ENCODE data around the gene MEGF11. TPM values are rescaled to one million over a fixed set of nuclear protein-coding genes. Genes with fewer than 3 reads are reported as not detected.

MEGF11 gene
- total RNA-seq, 1 experiment from 2014 or later, result not detected

GRCh38 chr15:66078196-66078928, 175.2 kb downstream of the MEGF11 start:
- H3K9me2 ChIP-seq (replicated peaks; ENCODE audit: insufficient read depth, low read length), result no peaks in the 10 kb centered on the region
- H2AFZ ChIP-seq (ENCODE audit: low read length), result no peak overlapping the region
- H3K27me3 ChIP-seq (ENCODE audit: low read length), result no peaks in the 10 kb centered on the region
- no peak overlapping the region for H3K27ac ChIP-seq (ENCODE audit: low read length)
- no peak overlapping the region for H3K4me3 ChIP-seq (ENCODE audit: low read length)
- no peaks in the 10 kb centered on the region for H3K79me2 ChIP-seq (ENCODE audit: low read length)
- no peaks in the 10 kb centered on the region for H4K20me1 ChIP-seq (ENCODE audit: insufficient read depth, low read depth, low read length)
- no peaks in the 10 kb centered on the region for H3K36me3 ChIP-seq (ENCODE audit: insufficient read depth, low read length)
- peak; percentile 48 for DNase-seq
- peaks cover 6% of the 10 kb centered on the region for H3K4me1 ChIP-seq (ENCODE audit: low read length)
- no peak overlapping the region for H3K9ac ChIP-seq (ENCODE audit: low read length)
- H3K9me3 ChIP-seq (ENCODE audit: low read length), result no peaks in the 10 kb centered on the region
- peak overlapping the region; percentile 6 for H3K4me2 ChIP-seq (ENCODE audit: low read depth, low read length, poor library complexity, severe bottlenecking)

- Histone ChIP-seq H3K27ac (ENCODE audit: low read length) (no peak overlapping the region), H3K4me1 (ENCODE audit: low read length) (peaks cover 16% of the 10 kb centered on the region), H3K36me3 (ENCODE audit: insufficient read depth, low read length) (no peaks in the 10 kb centered on the region), H2AFZ (ENCODE audit: low read length) (no peak overlapping the region), H3K9me3 (ENCODE audit: low read length) (no peaks in the 10 kb centered on the region), H3K4me3 (ENCODE audit: low read length) (no peak overlapping the region), H3K9ac (ENCODE audit: low read length) (no peak overlapping the region), H3K4me2 (ENCODE audit: low read depth, low read length, poor library complexity, severe bottlenecking) (no peak overlapping the region), H4K20me1 (ENCODE audit: insufficient read depth, low read depth, low read length) (no peaks in the 10 kb centered on the region), H3K27me3 (ENCODE audit: low read length) (no peaks in the 10 kb centered on the region), H3K9me2 (replicated peaks; ENCODE audit: insufficient read depth, low read length) (no peaks in the 10 kb centered on the region), H3K79me2 (ENCODE audit: low read length) (no peaks in the 10 kb centered on the region)
- DNase-seq, result no peak
Observed at GRCh38 chr15:66077320-66077663, 176.3 kb downstream of the MEGF11 start.

- Histone ChIP-seq H3K4me2 (ENCODE audit: low read depth, low read length, poor library complexity, severe bottlenecking) (no peak overlapping the region), H3K9ac (ENCODE audit: low read length) (no peak overlapping the region), H3K4me1 (ENCODE audit: low read length) (peaks cover 22% of the 10 kb centered on the region), H4K20me1 (ENCODE audit: insufficient read depth, low read depth, low read length) (no peaks in the 10 kb centered on the region), H3K27ac (ENCODE audit: low read length) (no peak overlapping the region), H2AFZ (ENCODE audit: low read length) (no peak overlapping the region), H3K79me2 (ENCODE audit: low read length) (no peaks in the 10 kb centered on the region), H3K36me3 (ENCODE audit: insufficient read depth, low read length) (no peaks in the 10 kb centered on the region), H3K9me3 (ENCODE audit: low read length) (no peaks in the 10 kb centered on the region), H3K4me3 (ENCODE audit: low read length) (no peak overlapping the region), H3K9me2 (replicated peaks; ENCODE audit: insufficient read depth, low read length) (no peaks in the 10 kb centered on the region), H3K27me3 (ENCODE audit: low read length) (no peaks in the 10 kb centered on the region)
- no peak for DNase-seq
Observed at GRCh38 chr15:66076591-66077319, 176.8 kb downstream of the MEGF11 start.

- H2AFZ ChIP-seq (ENCODE audit: low read length), result no peak overlapping the region
- no peak for DNase-seq
- H3K9me2 ChIP-seq (replicated peaks; ENCODE audit: insufficient read depth, low read length), result no peaks in the 10 kb centered on the region
- no peaks in the 10 kb centered on the region for H3K79me2 ChIP-seq (ENCODE audit: low read length)
- H3K4me2 ChIP-seq (ENCODE audit: low read depth, low read length, poor library complexity, severe bottlenecking), result no peak overlapping the region
- H3K9ac ChIP-seq (ENCODE audit: low read length), result no peak overlapping the region
- H3K36me3 ChIP-seq (ENCODE audit: insufficient read depth, low read length), result no peaks in the 10 kb centered on the region
- H3K9me3 ChIP-seq (ENCODE audit: low read length), result no peaks in the 10 kb centered on the region
- peaks cover 30% of the 10 kb centered on the region for H3K4me1 ChIP-seq (ENCODE audit: low read length)
- no peaks in the 10 kb centered on the region for H4K20me1 ChIP-seq (ENCODE audit: insufficient read depth, low read depth, low read length)
- H3K27ac ChIP-seq (ENCODE audit: low read length), result no peak overlapping the region
- H3K4me3 ChIP-seq (ENCODE audit: low read length), result no peak overlapping the region
- H3K27me3 ChIP-seq (ENCODE audit: low read length), result no peaks in the 10 kb centered on the region
Observed at GRCh38 chr15:66075947-66076346, 177.6 kb downstream of the MEGF11 start.

GRCh38 chr15:66072616-66073361, 180.8 kb downstream of the MEGF11 start:
- Histone ChIP-seq H3K27ac (ENCODE audit: low read length) (peak overlapping the region; percentile 70), H3K9me2 (replicated peaks; ENCODE audit: insufficient read depth, low read length) (no peaks in the 10 kb centered on the region), H3K9me3 (ENCODE audit: low read length) (no peaks in the 10 kb centered on the region), H3K36me3 (ENCODE audit: insufficient read depth, low read length) (no peaks in the 10 kb centered on the region), H3K9ac (ENCODE audit: low read length) (peak overlapping the region; percentile 29), H3K4me1 (ENCODE audit: low read length) (peaks cover 33% of the 10 kb centered on the region), H2AFZ (ENCODE audit: low read length) (no peak overlapping the region; the same call in 1 of the 2 replicates), H3K4me3 (ENCODE audit: low read length) (no peak overlapping the region), H3K4me2 (ENCODE audit: low read depth, low read length, poor library complexity, severe bottlenecking) (peak overlapping the region; percentile 61), H4K20me1 (ENCODE audit: insufficient read depth, low read depth, low read length) (no peaks in the 10 kb centered on the region), H3K79me2 (ENCODE audit: low read length) (no peaks in the 10 kb centered on the region), H3K27me3 (ENCODE audit: low read length) (no peaks in the 10 kb centered on the region)
- no peak for DNase-seq

GRCh38 chr15:66071921-66072295, 181.6 kb downstream of the MEGF11 start:
- Histone ChIP-seq H3K9me2 (replicated peaks; ENCODE audit: insufficient read depth, low read length) (no peaks in the 10 kb centered on the region), H2AFZ (ENCODE audit: low read length) (peak overlapping the region; percentile 40; the same call in 1 of the 2 replicates), H3K27ac (ENCODE audit: low read length) (peak overlapping the region; percentile 70), H3K79me2 (ENCODE audit: low read length) (no peaks in the 10 kb centered on the region), H3K36me3 (ENCODE audit: insufficient read depth, low read length) (no peaks in the 10 kb centered on the region), H3K4me3 (ENCODE audit: low read length) (peak overlapping the region; percentile 42; the same call in 1 of the 2 replicates), H3K4me2 (ENCODE audit: low read depth, low read length, poor library complexity, severe bottlenecking) (peak overlapping the region; percentile 61), H3K4me1 (ENCODE audit: low read length) (peaks cover 33% of the 10 kb centered on the region), H3K27me3 (ENCODE audit: low read length) (no peaks in the 10 kb centered on the region), H4K20me1 (ENCODE audit: insufficient read depth, low read depth, low read length) (no peaks in the 10 kb centered on the region), H3K9ac (ENCODE audit: low read length) (peak overlapping the region; percentile 49), H3K9me3 (ENCODE audit: low read length) (no peaks in the 10 kb centered on the region)
- DNase-seq, result peak; percentile 64

- Histone ChIP-seq H3K79me2 (ENCODE audit: low read length) (no peaks in the 10 kb centered on the region), H2AFZ (ENCODE audit: low read length) (peak overlapping the region; percentile 40; the same call in 1 of the 2 replicates), H3K4me3 (ENCODE audit: low read length) (peak overlapping the region; percentile 42; the same call in 1 of the 2 replicates), H3K9ac (ENCODE audit: low read length) (peak overlapping the region; percentile 49), H3K9me2 (replicated peaks; ENCODE audit: insufficient read depth, low read length) (no peaks in the 10 kb centered on the region), H3K27me3 (ENCODE audit: low read length) (no peaks in the 10 kb centered on the region), H3K27ac (ENCODE audit: low read length) (peak overlapping the region; percentile 70), H3K36me3 (ENCODE audit: insufficient read depth, low read length) (no peaks in the 10 kb centered on the region), H3K4me2 (ENCODE audit: low read depth, low read length, poor library complexity, severe bottlenecking) (peak overlapping the region; percentile 61), H3K9me3 (ENCODE audit: low read length) (no peaks in the 10 kb centered on the region), H4K20me1 (ENCODE audit: insufficient read depth, low read depth, low read length) (no peaks in the 10 kb centered on the region), H3K4me1 (ENCODE audit: low read length) (peaks cover 33% of the 10 kb centered on the region)
- peak; percentile 75 for DNase-seq
Observed at GRCh38 chr15:66071160-66071920, 182.2 kb downstream of the MEGF11 start.

Data from Karpas-422 (cell line).